OCI-LY1 (cell line): ENCODE measurements around the gene HLF.

Source experiments
- EZH2 ChIP-seq: fragments of 200-600 bp; sonication (generic), shearing (Covaris generic); IDR thresholded peaks from 2 replicates; pipeline ENCODE4 v1.8.0; 2017; ENCODE audit warnings: borderline replicate concordance, mixed run types, mild to moderate bottlenecking, antibody characterized with exemption, low read length, moderate library complexity, mixed read lengths
- TF ChIP-seq, protein P1 (sequence below): fragments of 200-600 bp; sonication (generic), shearing (Covaris generic); IDR thresholded peaks from 2 replicates; pipeline ENCODE4 v1.5.1; 2017; ENCODE audit warnings: mild to moderate bottlenecking, antibody characterized with exemption, low read length, moderate library complexity, mixed read lengths

- TF ChIP-seq, protein P1, sequence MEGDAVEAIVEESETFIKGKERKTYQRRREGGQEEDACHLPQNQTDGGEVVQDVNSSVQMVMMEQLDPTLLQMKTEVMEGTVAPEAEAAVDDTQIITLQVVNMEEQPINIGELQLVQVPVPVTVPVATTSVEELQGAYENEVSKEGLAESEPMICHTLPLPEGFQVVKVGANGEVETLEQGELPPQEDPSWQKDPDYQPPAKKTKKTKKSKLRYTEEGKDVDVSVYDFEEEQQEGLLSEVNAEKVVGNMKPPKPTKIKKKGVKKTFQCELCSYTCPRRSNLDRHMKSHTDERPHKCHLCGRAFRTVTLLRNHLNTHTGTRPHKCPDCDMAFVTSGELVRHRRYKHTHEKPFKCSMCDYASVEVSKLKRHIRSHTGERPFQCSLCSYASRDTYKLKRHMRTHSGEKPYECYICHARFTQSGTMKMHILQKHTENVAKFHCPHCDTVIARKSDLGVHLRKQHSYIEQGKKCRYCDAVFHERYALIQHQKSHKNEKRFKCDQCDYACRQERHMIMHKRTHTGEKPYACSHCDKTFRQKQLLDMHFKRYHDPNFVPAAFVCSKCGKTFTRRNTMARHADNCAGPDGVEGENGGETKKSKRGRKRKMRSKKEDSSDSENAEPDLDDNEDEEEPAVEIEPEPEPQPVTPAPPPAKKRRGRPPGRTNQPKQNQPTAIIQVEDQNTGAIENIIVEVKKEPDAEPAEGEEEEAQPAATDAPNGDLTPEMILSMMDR: no peak
- TF ChIP-seq EZH2: no peak
Measured at GRCh38 chr17:55318715-55319487, 54.1 kb downstream of the HLF start.
